GM19099 (cell line): ENCODE results near the gene CACNA2D4.

Experiments used
- POLR2A ChIP-seq: IDR thresholded peaks from 3 replicates; pipeline ENCODE4 v1.6.1; 2011; ENCODE audit warnings: low read depth; ENCODE audit not compliant: insufficient read length; ENCODE audit errors: extremely low read depth

Gene CACNA2D4

DNA sequence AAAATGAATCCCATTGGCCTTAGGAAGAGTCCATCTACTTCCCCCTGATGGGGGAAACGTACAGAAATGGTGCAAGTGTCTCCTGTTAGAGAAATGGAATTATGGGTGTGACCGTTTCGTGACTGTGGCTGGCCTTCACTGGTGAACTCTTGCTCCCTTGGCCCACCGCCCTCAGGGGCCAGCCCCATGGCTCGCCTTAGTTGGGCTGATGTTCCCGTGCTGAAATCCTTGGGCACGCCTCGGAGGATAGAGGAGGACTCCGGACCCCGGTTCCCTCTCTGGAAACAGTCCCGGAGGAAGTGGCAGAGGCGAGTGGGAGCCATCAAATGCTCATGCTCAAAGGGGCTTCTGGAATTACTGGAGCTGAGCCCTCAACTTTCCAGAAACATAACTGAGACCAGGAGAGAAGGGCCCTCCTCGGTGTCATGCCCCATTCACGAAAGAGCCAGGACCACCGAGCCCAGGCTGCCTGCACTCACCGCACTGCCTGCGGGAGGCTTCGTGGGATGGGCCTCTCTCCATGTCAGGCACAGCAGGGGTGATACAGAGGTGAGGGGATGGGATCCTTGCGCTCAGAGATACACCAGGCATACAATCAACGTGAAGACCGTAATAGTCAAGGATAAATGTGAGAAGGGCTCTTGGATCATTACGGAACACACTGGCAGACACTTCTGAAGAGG, 10.1 kb upstream of the CACNA2D4 start:
- no peak for TF ChIP-seq POLR2A

DNA sequence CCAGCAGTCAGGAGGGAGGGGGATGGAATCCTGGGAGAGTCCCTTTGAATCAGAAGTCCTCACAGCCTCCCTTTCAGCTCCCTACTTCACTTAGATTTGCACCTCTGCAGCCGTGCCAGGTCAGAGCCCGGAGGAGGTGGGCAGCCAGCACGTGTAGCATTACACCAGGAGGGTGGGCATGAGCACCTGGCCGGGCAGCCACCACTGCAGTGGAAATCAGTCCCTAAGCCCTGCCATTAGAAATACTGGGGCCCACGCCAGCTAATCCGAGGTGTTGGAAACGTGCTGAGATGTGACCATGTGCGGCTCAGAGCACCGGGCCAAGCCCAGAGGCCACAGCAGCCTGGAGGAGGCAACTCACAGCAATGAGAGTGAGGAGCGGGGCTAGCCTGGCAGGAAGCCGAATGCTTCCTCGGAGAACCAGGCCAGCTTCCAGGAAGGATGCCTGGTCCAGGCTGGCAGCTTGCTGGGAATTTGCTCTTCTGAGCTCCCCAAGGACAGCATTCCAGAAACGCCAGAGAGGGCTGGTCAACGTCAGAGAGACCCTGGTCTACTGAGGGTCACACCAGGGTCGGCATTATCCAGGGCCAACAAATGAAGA, 9.4 kb upstream of the CACNA2D4 start:
- TF ChIP-seq POLR2A: no peak

DNA sequence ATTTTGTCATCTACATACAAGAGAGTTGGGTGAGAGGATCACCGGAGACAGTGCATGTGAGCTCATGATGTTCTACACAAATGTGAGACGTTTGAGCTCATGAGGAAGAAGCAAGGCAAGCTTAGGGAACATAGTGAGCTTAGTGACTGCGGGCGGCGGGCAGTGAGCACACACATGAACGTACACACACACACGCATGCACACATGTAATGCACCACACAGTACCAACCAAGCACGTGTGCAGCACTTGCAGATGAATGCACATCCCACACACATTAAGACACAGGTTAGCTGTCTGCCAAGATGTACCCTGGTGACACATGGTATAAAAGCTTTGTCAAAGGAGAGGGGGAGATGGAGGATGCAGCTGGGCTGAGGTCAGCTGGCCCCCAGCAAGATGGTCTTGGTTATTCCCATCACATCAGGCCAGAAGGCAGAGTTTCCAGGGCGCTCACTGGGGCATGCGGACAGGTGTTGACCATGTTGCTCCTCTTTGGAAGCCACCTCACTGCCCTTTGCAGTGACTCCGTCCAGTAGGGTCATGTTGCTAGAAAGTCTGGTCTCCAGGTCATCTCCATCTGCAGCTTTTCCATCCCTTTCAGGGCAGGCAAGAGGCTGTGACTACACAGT, 8.7 kb upstream of the CACNA2D4 start:
- TF ChIP-seq POLR2A: no peak

DNA sequence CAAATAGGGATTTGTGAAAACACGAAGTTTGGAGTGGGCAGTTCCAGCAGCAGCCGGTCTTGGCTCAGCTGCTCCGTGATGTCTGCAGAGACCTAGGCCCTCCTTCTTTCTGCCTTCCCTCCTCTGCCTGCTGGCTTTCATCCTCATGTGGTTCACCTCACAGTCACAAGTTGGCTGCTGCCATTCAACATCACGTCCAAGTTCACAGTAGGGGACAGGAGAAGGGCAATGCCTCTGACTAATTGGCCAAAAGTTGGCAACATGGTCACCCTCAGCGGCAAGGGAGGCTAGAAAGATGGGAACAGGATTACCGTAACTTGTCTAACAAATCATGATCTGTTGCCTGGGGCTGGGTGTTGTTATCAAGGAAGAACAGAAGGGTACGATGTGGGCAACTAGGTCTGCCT, 7.8 kb upstream of the CACNA2D4 start:
- no peak for TF ChIP-seq POLR2A

DNA sequence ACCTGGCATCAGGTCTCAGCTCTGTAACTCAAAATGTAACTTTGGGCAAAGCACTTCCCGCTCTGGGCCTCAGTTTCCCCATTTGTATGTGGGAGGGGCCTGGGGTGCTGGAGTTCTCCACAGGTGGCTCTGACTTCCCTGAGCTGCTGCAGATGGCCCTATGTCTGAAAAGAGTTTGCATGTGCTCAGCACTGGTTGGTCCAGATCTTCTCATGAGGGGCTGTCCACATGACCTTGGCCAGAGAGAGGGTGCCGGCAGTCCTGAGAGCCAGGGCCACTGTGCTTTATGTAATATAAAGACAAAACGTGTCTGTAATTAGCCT, 7.2 kb upstream of the CACNA2D4 start:
- no peak for TF ChIP-seq POLR2A

DNA sequence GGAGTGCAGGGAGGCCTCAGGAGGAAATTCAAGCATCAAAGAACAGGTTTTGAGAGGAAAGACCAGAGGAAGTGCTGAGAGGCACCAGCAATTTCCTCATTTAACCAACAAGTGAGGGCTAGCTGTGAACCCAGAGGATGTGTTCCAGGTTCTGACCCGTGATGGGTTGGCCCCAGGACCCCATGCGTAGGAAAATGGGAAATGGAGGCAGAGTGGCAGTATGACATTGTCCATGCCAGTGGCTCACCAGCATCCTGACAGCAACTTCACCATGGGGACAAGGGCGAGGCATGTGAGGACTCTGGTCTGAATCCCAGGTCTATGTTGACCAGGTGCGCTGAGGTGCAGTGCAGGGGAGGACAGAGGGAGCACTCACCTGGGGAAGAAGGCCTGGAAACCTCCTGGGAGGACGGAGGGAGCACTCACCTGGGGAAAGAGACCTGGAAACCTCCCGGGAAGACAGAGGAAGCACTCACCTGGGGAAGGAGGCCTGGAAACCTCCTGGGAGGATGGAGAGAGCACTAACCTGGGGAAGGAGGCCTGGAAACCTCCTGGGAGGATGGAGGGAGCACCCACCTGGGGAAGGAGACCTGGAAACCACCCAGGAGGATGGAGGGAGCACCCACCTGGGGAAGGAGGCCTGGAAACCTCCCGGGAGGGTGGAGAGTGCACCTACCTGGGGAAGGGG, 6.7 kb upstream of the CACNA2D4 start:
- no peak for TF ChIP-seq POLR2A

DNA sequence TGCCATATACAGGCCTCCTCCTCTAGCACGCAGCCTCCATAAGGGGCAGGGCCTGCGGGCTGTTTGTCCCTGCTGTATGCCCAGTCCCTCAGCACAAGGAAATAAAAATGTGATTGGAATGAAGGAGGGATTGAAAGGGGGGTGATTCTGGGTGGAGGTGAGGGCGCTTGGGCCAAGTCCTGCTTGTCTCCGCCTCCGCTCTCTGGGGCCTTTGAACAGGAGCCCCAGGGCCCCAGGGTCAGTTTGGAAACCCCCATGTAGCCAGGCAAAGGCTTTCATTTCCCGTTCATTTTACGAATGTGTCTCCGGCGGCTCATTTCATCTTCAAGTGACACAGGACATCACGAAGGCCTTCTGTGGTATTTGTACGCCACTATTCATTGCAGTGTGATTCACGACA, 4.5 kb upstream of the CACNA2D4 start:
- TF ChIP-seq POLR2A: no peak

DNA sequence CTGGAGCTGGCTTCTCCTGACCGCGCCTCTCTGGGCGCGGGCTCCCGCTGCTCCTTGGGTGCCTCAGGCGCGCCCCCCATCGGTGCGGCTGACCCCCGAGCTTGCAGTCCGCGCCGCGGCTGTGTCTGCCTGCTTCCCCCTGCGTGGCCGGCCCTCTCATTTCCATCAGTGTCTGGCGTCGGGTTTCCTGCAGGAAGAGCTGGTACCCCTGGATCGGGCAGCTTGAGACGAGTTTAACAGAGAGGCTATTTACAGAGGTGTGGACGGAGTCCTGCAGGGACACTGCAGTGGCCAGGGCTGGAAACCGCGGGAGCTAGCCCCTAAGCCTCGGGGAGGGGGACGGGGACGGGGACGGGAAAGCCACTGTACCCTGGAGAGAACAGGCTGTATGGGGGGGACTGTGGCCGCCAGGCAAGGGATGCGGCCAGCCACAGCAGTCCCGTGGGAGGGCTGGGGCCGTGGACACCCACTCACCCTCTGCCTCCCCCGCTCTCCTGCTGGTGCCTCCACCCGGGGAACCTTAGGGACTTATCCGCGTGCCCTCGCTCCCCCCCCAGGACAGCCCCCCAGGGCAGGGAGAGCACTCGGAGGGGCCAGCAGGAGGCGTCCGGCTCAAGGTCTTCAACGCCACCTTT, 3.7 kb upstream of the CACNA2D4 start:
- TF ChIP-seq POLR2A: no peak

DNA sequence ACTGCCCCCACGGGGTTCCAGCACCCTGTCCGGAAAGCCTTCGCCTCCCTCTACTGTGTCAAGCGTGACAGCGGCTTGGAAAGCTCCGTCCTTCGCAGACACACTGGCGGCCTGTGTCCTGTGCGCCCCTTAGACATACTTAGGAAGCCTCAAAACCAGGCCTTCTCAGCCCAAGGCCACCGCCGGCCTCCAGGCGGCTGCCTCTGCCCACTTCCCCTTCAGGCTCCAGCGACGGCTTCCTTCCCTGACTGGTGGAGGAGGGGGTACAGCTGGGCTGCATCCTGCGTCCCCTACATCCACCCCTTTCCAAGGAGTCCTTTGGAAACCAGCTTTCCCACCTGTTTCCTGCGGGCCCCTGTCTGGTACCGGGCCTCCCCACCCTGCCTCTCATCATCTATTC, 2.5 kb upstream of the CACNA2D4 start:
- TF ChIP-seq POLR2A: no peak

DNA sequence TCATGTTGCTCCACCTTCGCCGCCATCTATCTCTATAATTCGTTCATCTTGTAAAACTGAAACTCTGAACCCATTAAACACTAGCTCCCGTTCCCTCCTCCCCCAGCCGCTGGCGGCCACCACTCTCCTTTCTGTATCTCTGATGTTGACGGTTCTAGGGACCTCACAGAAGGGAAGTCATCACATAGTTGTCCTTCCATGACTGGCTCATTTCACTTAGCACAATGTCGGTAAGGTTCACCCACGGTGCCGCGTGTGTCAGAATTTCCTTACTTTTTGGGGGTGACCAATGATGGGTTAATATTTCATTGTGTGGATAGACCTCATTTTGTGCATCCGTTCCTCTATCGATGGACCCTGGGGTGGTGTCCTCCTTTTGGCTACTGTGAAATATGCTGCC, 2.0 kb upstream of the CACNA2D4 start:
- TF ChIP-seq POLR2A: no peak

DNA sequence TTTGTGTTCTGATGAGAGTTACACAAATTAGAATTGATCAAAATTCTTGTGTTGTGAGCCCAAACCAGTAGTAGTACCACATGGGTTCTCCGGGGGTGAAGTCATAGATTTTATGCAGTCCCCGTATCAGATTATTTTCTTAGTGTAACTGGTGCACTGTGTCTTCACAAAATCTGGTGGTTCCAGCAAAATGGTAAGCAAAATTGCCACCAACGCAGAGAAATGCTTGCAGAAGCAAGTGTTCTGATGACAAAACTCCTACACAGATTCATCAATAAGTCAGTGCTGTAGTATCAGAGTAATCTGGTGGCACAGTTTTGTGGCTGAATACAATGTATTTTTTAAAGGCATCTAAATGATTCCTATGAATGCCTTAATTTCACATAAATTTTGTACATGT, 1.3 kb upstream of the CACNA2D4 start:
- TF ChIP-seq POLR2A: no peak

DNA sequence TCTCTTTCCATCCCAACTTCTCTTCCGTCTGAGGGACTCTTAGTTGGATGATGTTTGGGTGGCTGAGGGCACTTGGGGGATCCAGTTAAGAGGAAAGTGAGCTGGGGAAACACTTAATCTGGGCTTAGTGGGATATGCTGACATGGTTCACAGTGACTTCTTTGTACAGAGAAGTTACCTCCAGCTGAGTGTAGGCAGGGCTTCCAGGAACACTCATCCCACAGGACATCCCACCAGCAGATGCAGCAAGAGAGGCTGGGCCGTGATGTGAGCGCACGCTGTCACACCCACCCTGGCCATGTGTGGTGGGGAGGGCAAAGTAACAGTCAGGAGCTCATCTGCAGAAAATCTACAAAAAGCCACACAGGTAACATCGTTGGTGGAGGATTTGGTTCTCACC, 832 bp upstream of the CACNA2D4 start:
- TF ChIP-seq POLR2A: no peak

DNA sequence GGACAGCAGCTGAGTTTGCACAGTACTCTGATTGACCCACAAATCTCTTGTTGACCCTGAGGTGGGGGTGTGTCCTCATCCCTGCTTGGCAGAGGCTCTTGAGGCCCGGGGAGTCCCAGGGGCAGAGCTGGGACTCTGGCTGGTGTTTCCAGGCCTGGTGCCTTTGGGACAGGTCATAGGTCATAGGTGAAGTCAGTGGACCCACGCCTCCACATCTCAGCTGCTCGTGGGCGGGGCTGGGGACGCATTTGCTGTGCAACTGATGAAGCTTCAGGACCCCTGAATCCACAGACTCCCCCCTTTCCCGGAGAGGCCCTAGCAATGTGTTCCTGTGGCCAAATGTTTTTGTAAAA, 408 bp upstream of the CACNA2D4 start:
- no peak for TF ChIP-seq POLR2A

DNA sequence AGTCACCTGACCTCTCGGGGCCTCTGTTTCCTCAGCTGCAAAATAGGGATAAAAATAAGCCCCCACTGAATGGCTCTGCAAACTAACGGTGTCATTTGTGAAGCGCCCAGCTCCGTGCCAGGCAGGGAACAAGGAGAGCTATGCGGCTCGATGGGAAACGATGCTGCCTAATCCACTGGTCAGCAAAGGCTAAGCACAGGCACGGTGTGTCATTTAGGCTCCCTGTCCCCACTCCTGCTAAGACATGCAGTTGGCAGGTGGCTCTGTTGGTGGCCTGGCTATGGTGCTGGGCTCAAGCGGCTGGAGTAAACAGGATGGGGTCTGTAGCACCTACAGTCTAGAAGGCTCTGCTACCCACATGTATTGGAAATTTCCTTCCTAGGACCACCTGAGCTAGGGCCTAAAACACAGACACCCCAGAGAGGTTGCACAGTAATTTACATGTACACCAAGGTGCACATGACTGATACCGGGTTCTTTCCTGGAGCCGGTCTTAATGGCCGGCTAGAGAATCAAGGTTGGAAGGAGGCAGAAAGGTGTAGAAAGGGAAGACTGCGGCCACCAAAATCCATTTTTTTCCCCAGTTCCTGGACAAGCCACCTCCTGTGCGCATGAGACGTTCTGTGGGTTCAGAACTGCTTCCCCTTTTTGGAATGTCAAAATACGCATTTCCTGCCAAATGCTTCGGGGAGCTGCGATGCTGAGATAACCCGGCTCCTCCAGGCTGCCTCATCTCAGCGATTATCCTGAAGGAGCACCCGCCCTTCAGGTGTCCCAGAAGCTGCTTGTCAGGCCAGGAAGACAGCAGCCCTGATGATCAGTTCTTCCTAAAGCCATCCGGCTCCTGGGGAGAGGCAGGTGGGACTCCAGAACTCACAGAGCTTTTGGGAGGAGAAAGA, 1.0 kb downstream of the CACNA2D4 start:
- TF ChIP-seq POLR2A: no peak
